Breast epithelium (tissue), 3 donors: Measurements from ENCODE around the gene OSCP1.

Source experiments
- POLR2A ChIP-seq: fragments of 450-650 bp; IDR thresholded peaks from one replicate; pipeline ENCODE4 v1.6.1; 2016; ENCODE audit warnings: antibody characterized with exemption, mild to moderate bottlenecking, moderate library complexity
- POLR2AphosphoS5 ChIP-seq, 3 donors: sonication (generic); formaldehyde crosslinking; IDR thresholded peaks; one replicate each; pipeline ENCODE4 v1.6.1; 2017; ENCODE audit warnings: antibody characterized with exemption in 3 of 3
- TF ChIP-seq, protein P1 (sequence below), 3 donors: fragments of 450-650 bp; IDR thresholded peaks; one replicate each; pipeline ENCODE4 v1.5.1; 2016 to 2017; ENCODE audit warnings: antibody characterized with exemption in 3 of 3, mild to moderate bottlenecking in 3 of 3, moderate library complexity in 3 of 3

DNA sequence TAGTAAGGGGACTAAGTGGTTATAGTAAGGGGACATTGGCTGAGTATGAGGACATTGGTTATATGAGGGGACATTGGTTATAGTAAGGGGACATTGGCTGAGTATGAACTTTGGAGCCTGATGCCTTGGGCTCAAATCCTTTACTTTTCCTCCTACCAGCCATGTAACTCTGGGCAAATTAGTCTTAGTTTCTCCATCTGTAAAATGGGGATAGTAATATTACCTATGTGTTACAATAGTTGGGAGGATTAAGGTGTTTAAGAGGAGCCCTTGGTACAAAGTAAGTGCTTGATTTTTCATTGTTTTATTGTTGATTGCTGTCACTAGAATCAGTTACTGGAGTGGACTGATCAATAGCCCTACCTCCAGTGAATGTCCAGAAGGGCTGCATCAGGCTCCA is 2.8 kb downstream of the OSCP1 start:
- TF ChIP-seq, protein P1, sequence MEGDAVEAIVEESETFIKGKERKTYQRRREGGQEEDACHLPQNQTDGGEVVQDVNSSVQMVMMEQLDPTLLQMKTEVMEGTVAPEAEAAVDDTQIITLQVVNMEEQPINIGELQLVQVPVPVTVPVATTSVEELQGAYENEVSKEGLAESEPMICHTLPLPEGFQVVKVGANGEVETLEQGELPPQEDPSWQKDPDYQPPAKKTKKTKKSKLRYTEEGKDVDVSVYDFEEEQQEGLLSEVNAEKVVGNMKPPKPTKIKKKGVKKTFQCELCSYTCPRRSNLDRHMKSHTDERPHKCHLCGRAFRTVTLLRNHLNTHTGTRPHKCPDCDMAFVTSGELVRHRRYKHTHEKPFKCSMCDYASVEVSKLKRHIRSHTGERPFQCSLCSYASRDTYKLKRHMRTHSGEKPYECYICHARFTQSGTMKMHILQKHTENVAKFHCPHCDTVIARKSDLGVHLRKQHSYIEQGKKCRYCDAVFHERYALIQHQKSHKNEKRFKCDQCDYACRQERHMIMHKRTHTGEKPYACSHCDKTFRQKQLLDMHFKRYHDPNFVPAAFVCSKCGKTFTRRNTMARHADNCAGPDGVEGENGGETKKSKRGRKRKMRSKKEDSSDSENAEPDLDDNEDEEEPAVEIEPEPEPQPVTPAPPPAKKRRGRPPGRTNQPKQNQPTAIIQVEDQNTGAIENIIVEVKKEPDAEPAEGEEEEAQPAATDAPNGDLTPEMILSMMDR (IDR thresholded peaks at IDR 0.05), result no peak
- no peak for TF ChIP-seq POLR2A
- TF ChIP-seq POLR2AphosphoS5 (IDR thresholded peaks at IDR 0.05), result no peak
